Measurements from ENCODE around the gene IDH3B. TPM values are rescaled to one million over a fixed set of nuclear protein-coding genes. Genes with fewer than 3 reads are reported as not detected.

IDH3B gene
- total RNA-seq, 1 donor from 2014 or later: 220 TPM

GRCh38 chr20:2659547-2659946 lies 4.5 kb downstream of the IDH3B start:
- no peak for TF ChIP-seq CTCF (IDR thresholded peaks at IDR 0.05; ENCODE audit: borderline replicate concordance)
- Histone ChIP-seq H3K36me3 (peaks cover 87% of the 10 kb centered on the region), H3K4me1 (peaks cover 22% of the 10 kb centered on the region), H3K9me3 (replicated peaks) (no peaks in the 10 kb centered on the region), H3K4me3 (no peak overlapping the region), H3K27me3 (ENCODE audit: low read depth) (no peaks in the 10 kb centered on the region), H3K27ac (replicated peaks) (no peak overlapping the region)
- intact Hi-C loops (cut with micrococcal nuclease): no loop called here
- no peak for DNase-seq

DNA sequence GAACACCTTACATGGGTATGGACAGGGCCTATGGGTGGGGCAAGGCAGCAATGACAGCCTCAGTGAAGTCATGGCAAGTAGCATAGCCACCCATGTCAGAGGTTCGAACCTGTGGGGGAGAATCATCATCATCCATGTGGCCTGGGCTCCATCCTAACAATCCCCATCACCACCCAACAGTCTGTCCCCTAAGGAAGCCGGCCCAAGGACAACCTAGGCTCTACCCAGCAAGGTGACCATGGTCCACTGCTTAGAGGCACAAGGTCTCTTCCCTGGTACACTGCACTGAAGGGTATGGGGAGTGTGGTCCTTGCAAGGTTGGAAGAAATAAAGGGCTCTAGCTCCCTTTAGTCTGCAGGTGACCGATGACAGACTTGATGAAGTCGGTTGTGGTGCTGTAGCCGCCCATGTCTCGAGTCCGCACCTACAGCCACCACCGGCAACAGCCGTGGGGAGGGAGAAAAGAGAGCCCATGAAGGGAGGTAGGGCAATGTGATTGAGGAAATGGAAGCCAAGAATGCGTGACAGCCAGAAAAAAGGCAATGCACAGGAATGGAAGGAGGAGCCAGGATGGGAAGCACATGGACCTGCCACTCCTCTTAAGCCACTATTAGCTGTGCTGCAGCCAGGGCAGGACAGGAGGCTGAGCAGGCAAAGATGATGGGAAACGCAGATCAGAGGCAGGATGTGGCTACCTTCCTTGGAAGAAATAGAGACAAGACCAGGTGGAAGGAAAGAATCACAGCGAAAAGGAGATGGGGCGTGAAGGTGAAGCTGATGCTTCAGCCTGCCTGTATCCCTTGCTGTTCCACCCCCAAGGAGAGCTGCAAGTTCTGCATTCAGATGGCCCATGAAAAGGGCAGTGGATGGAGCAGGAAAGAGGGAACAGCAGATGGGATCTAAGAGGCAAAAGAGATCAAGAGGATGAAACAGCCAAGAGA lies 5.3 kb downstream of the IDH3B start:
- peaks cover 94% of the 10 kb centered on the region for H3K36me3 ChIP-seq
- H3K27me3 ChIP-seq (ENCODE audit: low read depth): no peaks in the 10 kb centered on the region
- no peak for DNase-seq
- H3K9me3 ChIP-seq (replicated peaks): no peaks in the 10 kb centered on the region
- no peak for TF ChIP-seq CTCF (IDR thresholded peaks at IDR 0.05; ENCODE audit: borderline replicate concordance)
- no peak overlapping the region for H3K27ac ChIP-seq (replicated peaks)
- H3K4me1 ChIP-seq: peaks cover 28% of the 10 kb centered on the region
- H3K4me3 ChIP-seq: no peak overlapping the region
- intact Hi-C loops (cut with micrococcal nuclease): no loop called here

- Histone ChIP-seq H3K4me1 (peaks cover 28% of the 10 kb centered on the region), H3K36me3 (peaks cover 90% of the 10 kb centered on the region), H3K9me3 (replicated peaks) (no peaks in the 10 kb centered on the region), H3K4me3 (no peak overlapping the region), H3K27ac (replicated peaks) (no peak overlapping the region), H3K27me3 (ENCODE audit: low read depth) (no peaks in the 10 kb centered on the region)
- TF ChIP-seq CTCF (IDR thresholded peaks at IDR 0.05; ENCODE audit: borderline replicate concordance): no peak
- intact Hi-C loops (cut with micrococcal nuclease): no loop called here
- DNase-seq: no peak
Measured at GRCh38 chr20:2657674-2658073, 6.3 kb downstream of the IDH3B start.

GRCh38 chr20:2657241-2657640 lies 6.8 kb downstream of the IDH3B start:
- no peak for TF ChIP-seq CTCF (IDR thresholded peaks at IDR 0.05; ENCODE audit: borderline replicate concordance)
- H3K9me3 ChIP-seq (replicated peaks): no peaks in the 10 kb centered on the region
- no peak for DNase-seq
- no peak overlapping the region for H3K27ac ChIP-seq (replicated peaks)
- H3K4me1 ChIP-seq: peaks cover 26% of the 10 kb centered on the region
- no peaks in the 10 kb centered on the region for H3K27me3 ChIP-seq (ENCODE audit: low read depth)
- no peak overlapping the region for H3K4me3 ChIP-seq
- intact Hi-C loops (cut with micrococcal nuclease): no loop called here
- H3K36me3 ChIP-seq: peaks cover 86% of the 10 kb centered on the region

- Histone ChIP-seq H3K36me3 (peaks cover 80% of the 10 kb centered on the region), H3K27me3 (ENCODE audit: low read depth) (no peaks in the 10 kb centered on the region), H3K9me3 (replicated peaks) (no peaks in the 10 kb centered on the region), H3K4me1 (peaks cover 28% of the 10 kb centered on the region), H3K27ac (replicated peaks) (no peak overlapping the region), H3K4me3 (no peak overlapping the region)
- TF ChIP-seq CTCF (IDR thresholded peaks at IDR 0.05; ENCODE audit: borderline replicate concordance): no peak
- intact Hi-C loops (cut with micrococcal nuclease): no loop called here
- no peak for DNase-seq
Measured at GRCh38 chr20:2656471-2657117, 7.4 kb downstream of the IDH3B start.
